ENCODE data around the gene RXRG. TPM values are rescaled to one million over a fixed set of nuclear protein-coding genes. Genes with fewer than 3 reads are reported as not detected.
A peak's percentile ranks its signal among the peaks of the same experiment; 100 is the strongest.

RXRG gene
- total RNA-seq, 1 donor from 2014 or later = not detected

GRCh38 chr1:165484532-165484931, 39.6 kb upstream of the RXRG start:
- TF ChIP-seq CTCF (IDR thresholded peaks at IDR 0.05; ENCODE audit: insufficient read depth, low read length, poor library complexity, severe bottlenecking) = no peak
- DNase-seq (ENCODE audit: low read depth) = no peak
- Histone ChIP-seq H3K27me3 (ENCODE audit: control insufficient read depth, insufficient read depth, low read length) (no peaks in the 10 kb centered on the region), H3K4me3 (ENCODE audit: low read depth, low read length) (no peak overlapping the region), H3K36me3 (ENCODE audit: control insufficient read depth, insufficient read depth, low read length) (no peaks in the 10 kb centered on the region)

GRCh38 chr1:165483412-165483811, 38.5 kb upstream of the RXRG start:
- DNase-seq (ENCODE audit: low read depth) = no peak
- Histone ChIP-seq H3K27me3 (ENCODE audit: control insufficient read depth, insufficient read depth, low read length) (no peaks in the 10 kb centered on the region), H3K4me3 (ENCODE audit: low read depth, low read length) (no peak overlapping the region), H3K36me3 (ENCODE audit: control insufficient read depth, insufficient read depth, low read length) (no peaks in the 10 kb centered on the region)
- no peak for TF ChIP-seq CTCF (IDR thresholded peaks at IDR 0.05; ENCODE audit: insufficient read depth, low read length, poor library complexity, severe bottlenecking)

GRCh38 chr1:165481820-165482532, 37.0 kb upstream of the RXRG start:
- Histone ChIP-seq H3K36me3 (ENCODE audit: control insufficient read depth, insufficient read depth, low read length) (no peaks in the 10 kb centered on the region), H3K27me3 (ENCODE audit: control insufficient read depth, insufficient read depth, low read length) (no peaks in the 10 kb centered on the region), H3K4me3 (ENCODE audit: low read depth, low read length) (no peak overlapping the region)
- no peak for TF ChIP-seq CTCF (IDR thresholded peaks at IDR 0.05; ENCODE audit: insufficient read depth, low read length, poor library complexity, severe bottlenecking)
- peak; percentile 70 for DNase-seq (ENCODE audit: low read depth)

GRCh38 chr1:165476776-165477175, 31.9 kb upstream of the RXRG start:
- TF ChIP-seq CTCF (IDR thresholded peaks at IDR 0.05; ENCODE audit: insufficient read depth, low read length, poor library complexity, severe bottlenecking) = no peak
- Histone ChIP-seq H3K27me3 (ENCODE audit: control insufficient read depth, insufficient read depth, low read length) (peaks cover 3% of the 10 kb centered on the region), H3K36me3 (ENCODE audit: control insufficient read depth, insufficient read depth, low read length) (no peaks in the 10 kb centered on the region), H3K4me3 (ENCODE audit: low read depth, low read length) (no peak overlapping the region)
- no peak for DNase-seq (ENCODE audit: low read depth)

GRCh38 chr1:165474196-165474595, 29.3 kb upstream of the RXRG start:
- peaks cover 3% of the 10 kb centered on the region for H3K27me3 ChIP-seq (ENCODE audit: control insufficient read depth, insufficient read depth, low read length)
- H3K4me3 ChIP-seq (ENCODE audit: low read depth, low read length) = no peak overlapping the region
- no peak for TF ChIP-seq CTCF (IDR thresholded peaks at IDR 0.05; ENCODE audit: insufficient read depth, low read length, poor library complexity, severe bottlenecking)
- DNase-seq (ENCODE audit: low read depth) = no peak
- no peaks in the 10 kb centered on the region for H3K36me3 ChIP-seq (ENCODE audit: control insufficient read depth, insufficient read depth, low read length)

- no peak for TF ChIP-seq CTCF (IDR thresholded peaks at IDR 0.05; ENCODE audit: insufficient read depth, low read length, poor library complexity, severe bottlenecking)
- Histone ChIP-seq H3K36me3 (ENCODE audit: control insufficient read depth, insufficient read depth, low read length) (no peaks in the 10 kb centered on the region), H3K27me3 (ENCODE audit: control insufficient read depth, insufficient read depth, low read length) (peaks cover 3% of the 10 kb centered on the region), H3K4me3 (ENCODE audit: low read depth, low read length) (no peak overlapping the region)
- no peak for DNase-seq (ENCODE audit: low read depth)
Measured at GRCh38 chr1:165473081-165473480, 28.2 kb upstream of the RXRG start.

All from kidney epithelial cell (primary cell).